H1 (cell line): ENCODE results near the gene MLPH. TPM values are rescaled to one million over a fixed set of nuclear protein-coding genes. Genes with fewer than 3 reads are reported as not detected.

Experiments used
- CTCF ChIA-PET: fragments of 300-600 bp; sonication (Branson Sonifier 250); formaldehyde crosslinking; loops from one replicate; lab custom pipeline; 2021; ENCODE audit not compliant: partially characterized antibody; lab: Charles Lee
- POLR2A ChIA-PET: fragments of 300-600 bp; sonication (Branson Sonifier 250); formaldehyde crosslinking; loops from one replicate; lab custom pipeline; 2021; ENCODE audit warnings: inconsistent platforms; ENCODE audit not compliant: partially characterized antibody; lab: Charles Lee
- DNase-seq, 2 experiments: peaks; one replicate each; pipeline versions ENCODE4 v3.0.0 to v3.0.0-alpha.2; 2010 to 2022; ENCODE audit warnings: low spot score in 2 of 2, low read depth in 1 of 2, mixed read lengths in 1 of 2
- FAIRE-seq: peaks from 2 replicates; lab custom pipeline; 2011; peaks lifted over from hg19 to GRCh38; lab: Jason Lieb, UNC
- H2AFZ ChIP-seq: 2 replicates; pipeline ENCODE4 v1.8.1; 2012; ENCODE audit warnings: low read length, inconsistent platforms
- H2AK5ac ChIP-seq: 2 replicates; pipeline ENCODE4 v1.6.1; 2013; ENCODE audit warnings: low read depth, low read length
- H2BK120ac ChIP-seq: replicated peaks from 2 replicates; pipeline ENCODE3; 2013; ENCODE audit warnings: low read depth, low read length, inconsistent platforms
- H2BK12ac ChIP-seq: 2 replicates; pipeline ENCODE4 v1.6.1; 2013; ENCODE audit warnings: low read depth, low read length
- H2BK15ac ChIP-seq: 2 replicates; pipeline ENCODE4 v1.6.1; 2013; ENCODE audit warnings: low read length
- H2BK20ac ChIP-seq: 2 replicates; pipeline ENCODE4 v1.6.1; 2013; ENCODE audit warnings: low read length
- H2BK5ac ChIP-seq: 2 replicates; pipeline ENCODE4 v1.6.1; 2013; ENCODE audit warnings: low read depth, low read length
- H3K14ac ChIP-seq: 2 replicates; pipeline ENCODE4 v1.6.1; 2013; ENCODE audit warnings: inconsistent platforms; ENCODE audit not compliant: insufficient read length
- H3K18ac ChIP-seq: 2 replicates; pipeline ENCODE4 v1.6.1; 2013; ENCODE audit warnings: low read length; ENCODE audit errors: extremely low read depth
- H3K23ac ChIP-seq: 2 replicates; pipeline ENCODE4 v1.6.1; 2013; ENCODE audit warnings: inconsistent platforms; ENCODE audit not compliant: insufficient read length
- H3K23me2 ChIP-seq: 2 replicates; pipeline ENCODE4 v1.6.1; 2013; ENCODE audit warnings: low read depth, low read length
- H3K27ac ChIP-seq: 2 replicates; pipeline ENCODE4 v1.6.1; 2011; ENCODE audit warnings: low read depth, low read length, inconsistent platforms
- H3K27me3 ChIP-seq, 4 experiments: replicated peaks in 1 of 4; 1 replicate in 1 of 4; 2 replicates in 3 of 4; pipeline versions ENCODE4 v1.6.1 to v1.8.1; 2011 to 2013; ENCODE audit warnings: low read length in 3 of 4, mild to moderate bottlenecking in 3 of 4, inconsistent platforms in 2 of 4, mixed read lengths in 2 of 4, moderate library complexity in 1 of 4; ENCODE audit not compliant: control insufficient read depth in 3 of 4, insufficient read depth in 3 of 4; ENCODE audit errors: extremely low read depth in 1 of 4
- H3K36me3 ChIP-seq, 4 experiments: 2 replicates each; pipeline versions ENCODE4 v1.6.1 to v1.8.1; 2011 to 2013; ENCODE audit warnings: mild to moderate bottlenecking in 4 of 4, low read length in 3 of 4, moderate library complexity in 2 of 4, control low read depth in 1 of 4, inconsistent platforms in 1 of 4; ENCODE audit not compliant: insufficient read depth in 4 of 4, control insufficient read depth in 2 of 4
- H3K4ac ChIP-seq: replicated peaks from 2 replicates; pipeline ENCODE3; 2013; ENCODE audit warnings: low read length, low read depth, mixed read lengths, inconsistent platforms; ENCODE audit not compliant: insufficient read length
- H3K4me1 ChIP-seq, 4 experiments: replicated peaks in 1 of 4; 1 replicate in 1 of 4; 2 replicates in 3 of 4; pipeline versions ENCODE4 v1.6.1 to v1.8.1; 2011 to 2013; ENCODE audit warnings: low read length in 3 of 4, inconsistent platforms in 2 of 4, mixed read lengths in 1 of 4; ENCODE audit not compliant: insufficient read depth in 4 of 4, control insufficient read depth in 3 of 4
- H3K4me2 ChIP-seq, 2 experiments: 2 replicates each; pipeline versions ENCODE4 v1.6.1 to v1.8.1; 2011 to 2013; ENCODE audit warnings: low read depth in 2 of 2, low read length in 2 of 2, control low read depth in 1 of 2, inconsistent platforms in 1 of 2, mild to moderate bottlenecking in 1 of 2; ENCODE audit not compliant: insufficient read depth in 1 of 2
- H3K4me3 ChIP-seq, 4 experiments: fragments of 200-600, 300-600 bp in 1 of 4; sonication (generic), shearing (Covaris generic), sonication (Bioruptor Twin) in 1 of 4; 2 replicates each; pipeline versions ENCODE4 v1.5.1 to v1.8.1; 2011 to 2016; ENCODE audit warnings: low read length in 4 of 4, low read depth in 3 of 4, control low read depth in 2 of 4, inconsistent platforms in 2 of 4, mild to moderate bottlenecking in 2 of 4, mixed read lengths in 1 of 4, moderate library complexity in 1 of 4; ENCODE audit not compliant: insufficient read depth in 2 of 4; ENCODE audit errors: extremely low read depth in 1 of 4
- H3K56ac ChIP-seq: replicated peaks from 2 replicates; pipeline ENCODE3; 2013; ENCODE audit warnings: low read depth, mild to moderate bottlenecking, mixed read lengths, low read length, inconsistent platforms; ENCODE audit not compliant: insufficient read length
- H3K79me1 ChIP-seq: 2 replicates; pipeline ENCODE4 v1.6.1; 2013; ENCODE audit warnings: low read depth, low read length, control low read depth
- H3K79me2 ChIP-seq, 2 experiments: 2 replicates each; pipeline versions ENCODE4 v1.6.1 to v1.8.1; 2012 to 2013; ENCODE audit warnings: low read length in 2 of 2, mild to moderate bottlenecking in 2 of 2, inconsistent platforms in 1 of 2; ENCODE audit not compliant: insufficient read depth in 2 of 2, control insufficient read depth in 1 of 2
- H3K9ac ChIP-seq, 4 experiments: replicated peaks in 1 of 4; 1 replicate in 1 of 4; 2 replicates in 3 of 4; pipeline versions ENCODE4 v1.6.1 to v1.8.1; 2011 to 2013; ENCODE audit warnings: low read depth in 3 of 4, low read length in 3 of 4, control low read depth in 2 of 4, mild to moderate bottlenecking in 2 of 4, moderate library complexity in 2 of 4, inconsistent platforms in 1 of 4; ENCODE audit errors: extremely low read depth in 1 of 4
- H3K9me3 ChIP-seq, 2 experiments: 2 replicates each; pipeline versions ENCODE4 v1.6.1 to v1.8.1; 2012 to 2013; ENCODE audit warnings: mild to moderate bottlenecking in 2 of 2, moderate library complexity in 2 of 2, control low read depth in 1 of 2, inconsistent platforms in 1 of 2, low read depth in 1 of 2, low read length in 1 of 2, mixed read lengths in 1 of 2; ENCODE audit not compliant: insufficient read depth in 2 of 2
- H4K20me1 ChIP-seq, 2 experiments: replicated peaks in 1 of 2; 2 replicates each; pipeline versions ENCODE3 to v1.8.1; 2011 to 2013; ENCODE audit warnings: inconsistent platforms in 2 of 2, low read length in 2 of 2, mild to moderate bottlenecking in 1 of 2; ENCODE audit not compliant: insufficient read depth in 2 of 2, control insufficient read depth in 1 of 2
- H4K5ac ChIP-seq: 2 replicates; pipeline ENCODE4 v1.6.1; 2013; ENCODE audit warnings: low read length, low read depth, mixed read lengths, inconsistent platforms; ENCODE audit not compliant: insufficient read length
- H4K8ac ChIP-seq: 2 replicates; pipeline ENCODE4 v1.8.0; 2013; ENCODE audit warnings: mild to moderate bottlenecking, moderate library complexity, low read length, inconsistent platforms; ENCODE audit not compliant: insufficient read depth; ENCODE audit errors: extremely low read depth
- H4K91ac ChIP-seq: replicated peaks from 2 replicates; pipeline ENCODE3; 2013; ENCODE audit warnings: low read length, mixed read lengths, inconsistent platforms; ENCODE audit not compliant: insufficient read length
- EGR1 ChIP-seq: IDR thresholded peaks from 2 replicates; pipeline ENCODE4 v1.6.1; 2011; ENCODE audit warnings: low read depth, low read length, borderline replicate concordance
- HDAC2 ChIP-seq, 2 experiments: fragments of 300-600 bp in 1 of 2; sonication (generic) in 1 of 2; IDR thresholded peaks; 2 replicates each; pipeline ENCODE4 v1.6.1; 2011 to 2012; ENCODE audit warnings: low read depth in 2 of 2, low read length in 2 of 2, mild to moderate bottlenecking in 2 of 2, moderate library complexity in 2 of 2, borderline replicate concordance in 1 of 2, inconsistent platforms in 1 of 2
- KDM4A ChIP-seq: IDR thresholded peaks from one replicate; pipeline ENCODE4 v1.7.1; 2012; ENCODE audit warnings: low read depth, mild to moderate bottlenecking, moderate library complexity, low read length, inconsistent platforms; ENCODE audit not compliant: severe bottlenecking
- POU5F1 ChIP-seq: IDR thresholded peaks from 2 replicates; pipeline ENCODE4 v1.6.1; 2011; ENCODE audit warnings: low read depth, mild to moderate bottlenecking, low read length, moderate library complexity
- RFX5 ChIP-seq: IDR thresholded peaks from 2 replicates; pipeline ENCODE4 v1.6.1; 2011; ENCODE audit warnings: low read depth, low read length, improper control_type of control experiment, borderline replicate concordance
- SIRT6 ChIP-seq: IDR thresholded peaks from one replicate; pipeline ENCODE4 v1.7.1; 2012; ENCODE audit warnings: low read length, inconsistent platforms
- SIX5 ChIP-seq: IDR thresholded peaks from 2 replicates; pipeline ENCODE4 v1.6.1; 2011; ENCODE audit warnings: mild to moderate bottlenecking, low read depth, low read length
- SP1 ChIP-seq: IDR thresholded peaks from 2 replicates; pipeline ENCODE4 v1.6.1; 2011; ENCODE audit warnings: low read depth, low read length
- SP2 ChIP-seq: IDR thresholded peaks from 2 replicates; pipeline ENCODE4 v1.6.1; 2012; ENCODE audit warnings: mild to moderate bottlenecking, low read length, inconsistent platforms
- SP4 ChIP-seq: IDR thresholded peaks from 2 replicates; pipeline ENCODE4 v1.6.1; 2012; ENCODE audit warnings: low read length, inconsistent platforms
- SUZ12 ChIP-seq: fragments of 200-600 bp; sonication (generic); IDR thresholded peaks from 2 replicates; pipeline ENCODE4 v1.6.1; 2012; ENCODE audit warnings: mild to moderate bottlenecking, inconsistent platforms, low read length, moderate library complexity, mixed read lengths
- TEAD4 ChIP-seq: IDR thresholded peaks from 2 replicates; pipeline ENCODE4 v1.6.1; 2012; ENCODE audit warnings: low read depth, low read length, inconsistent platforms, mixed read lengths
- YY1 ChIP-seq: IDR thresholded peaks from 2 replicates; pipeline ENCODE4 v1.6.1; 2011; ENCODE audit warnings: low read depth, mild to moderate bottlenecking, low read length
- WGBS, 2 experiments: shearing (Covaris generic) in 1 of 2; methylation state at CpG; one replicate each; pipeline versions ENCODE4 v1.1.6 to v1.1.7; 2013 to 2015; ENCODE audit warnings: low lambda C conversion rate in 2 of 2, mixed read lengths in 2 of 2, inconsistent platforms in 1 of 2, low coverage in 1 of 2, missing lambda C conversion rate in 1 of 2; ENCODE audit not compliant: insufficient replicate concordance in 2 of 2, insufficient coverage in 1 of 2, insufficient read length in 1 of 2; ENCODE audit errors: extremely low coverage in 1 of 2, missing lambda C conversion rate in 1 of 2; 5-methylcytosine and 5-hydroxymethylcytosine counted together
- polyA plus RNA-seq, 7 experiments: library from polyadenylated mRNA; depleted of rRNA in 3 of 7; stranded (reverse) in 5 of 7; unstranded in 2 of 7; fragments of >200 nt in 5 of 7; fragments of 200-250 nt in 2 of 7; gene quantifications; 1 replicate in 5 of 7; 2 replicates in 1 of 7; 4 replicates in 1 of 7; pipeline versions ENCODE4 v1.2.1 to v1.2.3, GENCODE V29; 2011 to 2013; ENCODE audit warnings: missing spikeins in 2 of 7, mixed read lengths in 2 of 7
- total RNA-seq: library from RNA; stranded (reverse); fragmentation: NEBNext Ultra II Directional; extraction: Animal tissue kit (Norgen Biotek cat#: 25700); gene quantifications from 2 replicates; pipeline ENCODE4 v1.2.1, GENCODE V29; 2021

MLPH gene
- total and polyA plus RNA-seq, 2 of the 8 experiments (the other 6 are each of a cell fraction or from before 2014, with no cell fraction given), result 12.7 to 17.0 TPM

- H3K23ac ChIP-seq, result no peak overlapping the region
- no peak overlapping the region for H3K14ac ChIP-seq
- DNase-seq, result no peak
- H3K79me2 ChIP-seq, result no peaks in the 10 kb centered on the region
- H3K27ac ChIP-seq, result no peak overlapping the region
- no peak overlapping the region for H3K9ac ChIP-seq
- no peaks in the 10 kb centered on the region for H3K23me2 ChIP-seq
- WGBS, 2 experiments, result 100% methylated on average over 1 of the region's 1 CpG; no CpG with 5 or more reads in 1 of the 2 experiments
- FAIRE-seq, result no peak
- H3K79me1 ChIP-seq, result no peaks in the 10 kb centered on the region; the same call in 1 of the 2 replicates
- POLR2A ChIA-PET, result interaction anchor here (1.1 kb wide), 1 partner anchor 11 kb away, joined by 3 read pairs; no protein-coding TSS in a partner anchor
- H2AFZ ChIP-seq, result no peak overlapping the region
- peaks cover 0 to 27% (median 12%) of the 10 kb centered on the region in 4 experiments; a peak in 4 of 8 replicates for H3K36me3 ChIP-seq
- no peak for TF ChIP-seq SIX5
- no peak for TF ChIP-seq SP1
- TF ChIP-seq SIRT6, result no peak
- TF ChIP-seq TEAD4, result no peak
- no peak for TF ChIP-seq HDAC2 (IDR thresholded peaks at IDR 0.05; ENCODE audit: borderline replicate concordance in 1 of 2, low read depth in 2 of 2, low read length in 2 of 2)
- TF ChIP-seq RFX5, result no peak
- TF ChIP-seq POU5F1, result no peak
- TF ChIP-seq SUZ12, result no peak
- no peak for TF ChIP-seq YY1
- TF ChIP-seq EGR1, result no peak
- TF ChIP-seq SP4, result no peak
- no peak for TF ChIP-seq SP2
- no peak for TF ChIP-seq KDM4A
- H3K18ac ChIP-seq, result no peak overlapping the region
- H3K9me3 ChIP-seq, result peaks cover 13 to 15% of the 10 kb centered on the region in 2 experiments; a peak in 3 of 4 replicates
- no peaks in the 10 kb centered on the region; a peak in 1 of 7 replicates for H3K27me3 ChIP-seq
- H3K4me2 ChIP-seq, result no peak overlapping the region
- no peak overlapping the region for H2AK5ac ChIP-seq
- H2BK120ac ChIP-seq, result no peak overlapping the region
- H2BK20ac ChIP-seq, result no peak overlapping the region
- H3K4me3 ChIP-seq, result no peak overlapping the region
- no peak overlapping the region for H4K5ac ChIP-seq
- no peak overlapping the region for H2BK15ac ChIP-seq
- no peak overlapping the region for H2BK5ac ChIP-seq
- CTCF ChIA-PET, result interaction anchor here (0.6 to 5.6 kb wide), 6 partner anchors 10 to 211 kb away, joined by 3 to 25 read pairs (median 3); no protein-coding TSS in a partner anchor
- no peak overlapping the region for H4K8ac ChIP-seq
- no peak overlapping the region for H2BK12ac ChIP-seq
- no peak overlapping the region for H3K56ac ChIP-seq
- no peak overlapping the region for H3K4ac ChIP-seq
- H3K4me1 ChIP-seq, result no peaks in the 10 kb centered on the region
- H4K91ac ChIP-seq, result no peak overlapping the region
- no peaks in the 10 kb centered on the region for H4K20me1 ChIP-seq
Measured at GRCh38 chr2:237555560-237555959, 68.5 kb downstream of the MLPH start.
